Adipocyte (in vitro differentiated cells): ENCODE results near the gene GPR162.

Source experiments
- DNase-seq: peaks from one replicate; pipeline ENCODE4 v3.0.0-alpha.2; 2015; ENCODE audit warnings: low read depth
- H3K27me3 ChIP-seq: replicated peaks from 2 replicates; pipeline ENCODE4 v1.7.0; 2013; ENCODE audit warnings: mild to moderate bottlenecking, low read length, moderate library complexity; ENCODE audit not compliant: control insufficient read depth, insufficient read depth
- H3K36me3 ChIP-seq: 2 replicates; pipeline ENCODE4 v1.7.0; 2013; ENCODE audit warnings: low read length, mild to moderate bottlenecking, moderate library complexity; ENCODE audit not compliant: control insufficient read depth, insufficient read depth, severe bottlenecking
- H3K4me1 ChIP-seq: 2 replicates; pipeline ENCODE4 v1.7.0; 2013; ENCODE audit warnings: mild to moderate bottlenecking, low read length, moderate library complexity; ENCODE audit not compliant: control insufficient read depth, insufficient read depth
- H3K4me3 ChIP-seq: 2 replicates; pipeline ENCODE4 v1.7.0; 2013; ENCODE audit warnings: mild to moderate bottlenecking, low read length, moderate library complexity
- H3K9ac ChIP-seq: 2 replicates; pipeline ENCODE4 v1.7.0; 2013; ENCODE audit warnings: mild to moderate bottlenecking, low read length, moderate library complexity
- H3K9me3 ChIP-seq: 2 replicates; pipeline ENCODE4 v1.7.0; 2013; ENCODE audit warnings: mild to moderate bottlenecking, low read length, moderate library complexity; ENCODE audit not compliant: control insufficient read depth

GPR162 gene

GRCh38 chr12:6788972-6789924 is 32.4 kb upstream of the GPR162 start, which contains the start of gene CD4:
Gene CD4, plus strand, starts transcription at chr12:6789528. Its CDS starts 10,611 bp downstream, at chr12:6800139.
- Histone ChIP-seq H3K4me3 (no peak within 1 kb of the TSS), H3K36me3 (no peaks in the 10 kb centered on the region), H3K4me1 (no peaks in the 10 kb centered on the region), H3K9ac (no peak within 1 kb of the TSS), H3K9me3 (no peaks in the 10 kb centered on the region), H3K27me3 (peaks cover 27% of the 10 kb centered on the region)
- no peak for DNase-seq

GRCh38 chr12:6790496-6791150 is 31.0 kb upstream of the GPR162 start:
- no peak overlapping the region for H3K4me3 ChIP-seq
- H3K27me3 ChIP-seq: peaks cover 35% of the 10 kb centered on the region
- H3K9ac ChIP-seq: no peak overlapping the region
- no peaks in the 10 kb centered on the region for H3K4me1 ChIP-seq
- no peak for DNase-seq
- no peaks in the 10 kb centered on the region for H3K36me3 ChIP-seq
- H3K9me3 ChIP-seq: no peaks in the 10 kb centered on the region

GRCh38 chr12:6791931-6792520 is 29.6 kb upstream of the GPR162 start:
- H3K36me3 ChIP-seq: no peaks in the 10 kb centered on the region
- H3K27me3 ChIP-seq: peaks cover 49% of the 10 kb centered on the region
- DNase-seq: no peak
- no peaks in the 10 kb centered on the region for H3K9me3 ChIP-seq
- no peak overlapping the region for H3K9ac ChIP-seq
- no peaks in the 10 kb centered on the region for H3K4me1 ChIP-seq
- H3K4me3 ChIP-seq: no peak overlapping the region

- Histone ChIP-seq H3K36me3 (no peaks in the 10 kb centered on the region), H3K27me3 (peaks cover 51% of the 10 kb centered on the region), H3K9ac (no peak overlapping the region), H3K4me3 (no peak overlapping the region), H3K9me3 (no peaks in the 10 kb centered on the region), H3K4me1 (no peaks in the 10 kb centered on the region)
- DNase-seq: peak; percentile 3
Observed at GRCh38 chr12:6792522-6793201, 29.0 kb upstream of the GPR162 start.

- no peak overlapping the region for H3K9ac ChIP-seq
- no peak for DNase-seq
- H3K9me3 ChIP-seq: no peaks in the 10 kb centered on the region
- H3K27me3 ChIP-seq: peaks cover 54% of the 10 kb centered on the region
- no peaks in the 10 kb centered on the region for H3K4me1 ChIP-seq
- H3K36me3 ChIP-seq: no peaks in the 10 kb centered on the region
- H3K4me3 ChIP-seq: no peak overlapping the region
Observed at GRCh38 chr12:6795088-6795487, 26.5 kb upstream of the GPR162 start.

- H3K4me1 ChIP-seq: no peaks in the 10 kb centered on the region
- H3K9me3 ChIP-seq: no peaks in the 10 kb centered on the region
- H3K36me3 ChIP-seq: no peaks in the 10 kb centered on the region
- H3K4me3 ChIP-seq: no peak overlapping the region
- no peak for DNase-seq
- H3K9ac ChIP-seq: no peak overlapping the region
- peaks cover 46% of the 10 kb centered on the region for H3K27me3 ChIP-seq
Observed at GRCh38 chr12:6796576-6796975, 25.0 kb upstream of the GPR162 start.

- DNase-seq: no peak
- no peak overlapping the region for H3K9ac ChIP-seq
- H3K36me3 ChIP-seq: no peaks in the 10 kb centered on the region
- H3K27me3 ChIP-seq: peaks cover 31% of the 10 kb centered on the region
- H3K4me1 ChIP-seq: no peaks in the 10 kb centered on the region
- H3K9me3 ChIP-seq: no peaks in the 10 kb centered on the region
- no peak overlapping the region for H3K4me3 ChIP-seq
Observed at GRCh38 chr12:6799147-6799546, 22.5 kb upstream of the GPR162 start.

- Histone ChIP-seq H3K36me3 (no peaks in the 10 kb centered on the region), H3K4me3 (no peak overlapping the region), H3K4me1 (no peaks in the 10 kb centered on the region), H3K27me3 (no peaks in the 10 kb centered on the region), H3K9ac (no peak overlapping the region), H3K9me3 (no peaks in the 10 kb centered on the region)
- DNase-seq: no peak
Observed at GRCh38 chr12:6807170-6807569, 14.5 kb upstream of the GPR162 start.

GRCh38 chr12:6809056-6809455 is 12.6 kb upstream of the GPR162 start:
- Histone ChIP-seq H3K4me1 (no peaks in the 10 kb centered on the region), H3K36me3 (no peaks in the 10 kb centered on the region), H3K9me3 (no peaks in the 10 kb centered on the region), H3K9ac (no peak overlapping the region), H3K27me3 (peaks cover 1% of the 10 kb centered on the region), H3K4me3 (no peak overlapping the region)
- DNase-seq: no peak

GRCh38 chr12:6810758-6811157 is 10.9 kb upstream of the GPR162 start:
- DNase-seq: no peak
- no peaks in the 10 kb centered on the region for H3K9me3 ChIP-seq
- no peaks in the 10 kb centered on the region for H3K4me1 ChIP-seq
- peaks cover 17% of the 10 kb centered on the region for H3K27me3 ChIP-seq
- H3K36me3 ChIP-seq: no peaks in the 10 kb centered on the region
- H3K9ac ChIP-seq: no peak overlapping the region
- H3K4me3 ChIP-seq: no peak overlapping the region

GRCh38 chr12:6813363-6813762 is 8.3 kb upstream of the GPR162 start:
- no peaks in the 10 kb centered on the region for H3K36me3 ChIP-seq
- no peak overlapping the region for H3K9ac ChIP-seq
- H3K9me3 ChIP-seq: no peaks in the 10 kb centered on the region
- H3K27me3 ChIP-seq: peaks cover 24% of the 10 kb centered on the region
- no peaks in the 10 kb centered on the region for H3K4me1 ChIP-seq
- no peak for DNase-seq
- no peak overlapping the region for H3K4me3 ChIP-seq
